GM12873 (cell line): ENCODE data around the gene ATP9A.

Experiments used
- CTCF ChIP-seq: IDR thresholded peaks from 2 replicates; pipeline ENCODE4 v1.5.1; 2012; ENCODE audit warnings: low read depth, mild to moderate bottlenecking, moderate library complexity, low read length, control low read depth; ENCODE audit not compliant: insufficient read depth; ENCODE audit errors: missing control alignments

ATP9A gene

GRCh38 chr20:51551186-51551585, 217.0 kb downstream of the ATP9A start:
- TF ChIP-seq CTCF = no peak

GRCh38 chr20:51549474-51549873, 218.7 kb downstream of the ATP9A start:
- TF ChIP-seq CTCF = no peak

- no peak for TF ChIP-seq CTCF
Measured at GRCh38 chr20:51547951-51548350, 220.2 kb downstream of the ATP9A start.
